ENCODE results near the gene ACSF3.
A peak's percentile ranks its signal among the peaks of the same experiment; 100 is the strongest.

The ACSF3 gene

GRCh38 chr16:89123001-89123830, 29.6 kb downstream of the ACSF3 start:
- Histone ChIP-seq H3K27ac (no peak overlapping the region), H3K27me3 (no peaks in the 10 kb centered on the region), H3K9me3 (peaks cover 0 to 13% (median 0%) of the 10 kb centered on the region in 3 donors), H3K4me3 (no peak overlapping the region), H3K4me1 (no peaks in the 10 kb centered on the region), H3K36me3 (peaks cover 26 to 80% (median 65%) of the 10 kb centered on the region in 3 donors)
- no peak for TF ChIP-seq CTCF (IDR thresholded peaks at IDR 0.05)
- DNase-seq, result no peak
- intact Hi-C loops (cut with DNase I; ENCODE audit: low total_unique reads), result no loop called here

- Histone ChIP-seq H3K4me3 (no peak overlapping the region), H3K4me1 (no peaks in the 10 kb centered on the region), H3K27ac (no peak overlapping the region), H3K36me3 (peaks cover 26 to 77% (median 59%) of the 10 kb centered on the region in 3 donors), H3K27me3 (no peaks in the 10 kb centered on the region), H3K9me3 (peaks cover 0 to 13% (median 0%) of the 10 kb centered on the region in 3 donors)
- intact Hi-C loops (cut with DNase I; ENCODE audit: low total_unique reads), result no loop called here
- no peak for TF ChIP-seq CTCF (IDR thresholded peaks at IDR 0.05)
- DNase-seq, result no peak
Measured at GRCh38 chr16:89123831-89124100, 30.1 kb downstream of the ACSF3 start.

- Histone ChIP-seq H3K4me1 (no peaks in the 10 kb centered on the region), H3K27ac (no peak overlapping the region), H3K27me3 (no peaks in the 10 kb centered on the region), H3K36me3 (peaks cover 41 to 65% (median 52%) of the 10 kb centered on the region in 3 donors), H3K9me3 (peaks cover 0 to 13% (median 0%) of the 10 kb centered on the region in 3 donors), H3K4me3 (no peak overlapping the region)
- DNase-seq, result no peak
- TF ChIP-seq CTCF (IDR thresholded peaks at IDR 0.05), result no peak
- intact Hi-C loops (cut with DNase I; ENCODE audit: low total_unique reads), result no loop called here
Measured at GRCh38 chr16:89129378-89129777, 35.7 kb downstream of the ACSF3 start.

- Histone ChIP-seq H3K27ac (no peak overlapping the region), H3K27me3 (no peaks in the 10 kb centered on the region), H3K36me3 (peaks cover 39 to 67% (median 52%) of the 10 kb centered on the region in 3 donors), H3K9me3 (peaks cover 0 to 9% (median 0%) of the 10 kb centered on the region in 3 donors), H3K4me1 (no peaks in the 10 kb centered on the region), H3K4me3 (no peak overlapping the region)
- intact Hi-C loops (cut with DNase I; ENCODE audit: low total_unique reads), result no loop called here
- no peak for TF ChIP-seq CTCF (IDR thresholded peaks at IDR 0.05)
- no peak for DNase-seq
Measured at GRCh38 chr16:89130448-89130847, 36.8 kb downstream of the ACSF3 start.

- Histone ChIP-seq H3K36me3 (peaks cover 38 to 70% (median 45%) of the 10 kb centered on the region in 3 donors), H3K27me3 (no peaks in the 10 kb centered on the region), H3K4me3 (no peak overlapping the region), H3K27ac (no peak overlapping the region), H3K4me1 (no peaks in the 10 kb centered on the region), H3K9me3 (no peaks in the 10 kb centered on the region)
- intact Hi-C loops (cut with DNase I; ENCODE audit: low total_unique reads), result no loop called here
- TF ChIP-seq CTCF (IDR thresholded peaks at IDR 0.05), result no peak
- peak in 1 of 2 donors; percentile 28 for DNase-seq
Measured at GRCh38 chr16:89131783-89132182, 38.1 kb downstream of the ACSF3 start.

Data from tibial artery (tissue), 4 donors.